Ishikawa (cell line): Measurements from ENCODE around the gene TSLP.

ENCODE experiments used
- CEBPB ChIP-seq: IDR thresholded peaks from 2 replicates; pipeline ENCODE4 v1.6.1; 2012
- CREB1 ChIP-seq: IDR thresholded peaks from 2 replicates; pipeline ENCODE4 v1.6.1; 2012; ENCODE audit warnings: low read depth
- EGR1 ChIP-seq: IDR thresholded peaks from 2 replicates; pipeline ENCODE4 v1.6.1; 2012
- EP300 ChIP-seq: IDR thresholded peaks from 2 replicates; pipeline ENCODE4 v1.6.1; 2012; ENCODE audit warnings: borderline replicate concordance
- FOXM1 ChIP-seq: IDR thresholded peaks from 2 replicates; pipeline ENCODE4 v1.6.1; 2012; ENCODE audit warnings: low read depth, borderline replicate concordance
- NFIC ChIP-seq: IDR thresholded peaks from 2 replicates; pipeline ENCODE4 v1.6.1; 2012
- RAD21 ChIP-seq: IDR thresholded peaks from 2 replicates; pipeline ENCODE4 v1.6.1; 2012; ENCODE audit warnings: low read depth
- TAF1 ChIP-seq: IDR thresholded peaks from 2 replicates; pipeline ENCODE4 v1.6.1; 2012; ENCODE audit warnings: low read depth, mild to moderate bottlenecking
- TCF12 ChIP-seq: IDR thresholded peaks from 2 replicates; pipeline ENCODE4 v1.6.1; 2012; ENCODE audit warnings: low read depth
- TEAD4 ChIP-seq: IDR thresholded peaks from 2 replicates; pipeline ENCODE4 v1.6.1; 2012
- YY1 ChIP-seq: IDR thresholded peaks from 2 replicates; pipeline ENCODE4 v1.6.1; 2012; ENCODE audit warnings: low read depth
- ZBTB7A ChIP-seq: IDR thresholded peaks from 2 replicates; pipeline ENCODE4 v1.6.1; 2012; ENCODE audit warnings: low read depth
- TF ChIP-seq, protein P1 (sequence below): IDR thresholded peaks from 2 replicates; pipeline ENCODE4 v1.6.1; 2012
- TF ChIP-seq, protein P2 (sequence below): IDR thresholded peaks from 2 replicates; pipeline ENCODE4 v1.6.1; 2012
- TF ChIP-seq, protein P3 (sequence below): IDR thresholded peaks from 2 replicates; pipeline ENCODE4 v1.6.1; 2012; ENCODE audit warnings: low read depth, mild to moderate bottlenecking

TSLP gene

GRCh38 chr5:111061618-111062017, 9.9 kb upstream of the TSLP start:
- TF ChIP-seq, protein P1, sequence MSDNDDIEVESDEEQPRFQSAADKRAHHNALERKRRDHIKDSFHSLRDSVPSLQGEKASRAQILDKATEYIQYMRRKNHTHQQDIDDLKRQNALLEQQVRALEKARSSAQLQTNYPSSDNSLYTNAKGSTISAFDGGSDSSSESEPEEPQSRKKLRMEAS: no peak

- TF ChIP-seq EP300 (no peak), RAD21 (peak; percentile 46)
Observed at GRCh38 chr5:111063709-111064322, 7.7 kb upstream of the TSLP start.

DNA sequence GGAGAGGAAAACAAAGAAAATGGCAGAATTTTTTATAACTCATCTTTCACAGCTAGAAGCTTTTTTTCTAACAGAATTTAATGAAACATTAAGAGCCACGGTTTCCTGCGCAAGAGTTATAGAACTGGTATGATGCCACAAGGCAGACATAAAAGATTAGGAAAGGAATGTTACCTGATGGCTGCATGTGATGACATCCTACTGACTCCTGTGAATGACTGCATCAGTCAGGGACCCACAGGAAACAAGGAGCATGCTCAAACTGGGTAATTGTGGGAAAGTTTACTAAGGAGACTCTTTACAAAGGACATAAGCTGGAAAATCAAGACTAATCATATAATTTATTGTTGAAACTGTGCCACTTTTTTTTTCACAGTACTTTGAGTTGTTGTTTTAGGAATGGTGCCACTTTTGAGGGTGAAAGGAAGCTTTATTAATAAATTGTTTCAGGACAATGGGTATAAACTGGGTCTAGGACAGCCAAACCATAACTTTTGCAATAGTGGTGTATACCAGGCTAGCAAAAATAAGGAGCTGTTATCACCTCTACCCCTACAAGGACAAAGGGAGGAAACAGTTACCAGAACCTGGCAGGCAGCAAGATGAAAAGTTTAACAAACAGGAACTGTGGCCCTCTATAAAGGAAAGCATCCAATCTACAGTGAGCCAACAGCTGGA, 5.1 kb upstream of the TSLP start:
- no peak for TF ChIP-seq TEAD4

GRCh38 chr5:111068213-111068612, 3.3 kb upstream of the TSLP start:
- TF ChIP-seq, protein P1: no peak
- no peak for TF ChIP-seq TCF12
- TF ChIP-seq EGR1: no peak
- TF ChIP-seq FOXM1: no peak
- TF ChIP-seq ZBTB7A: no peak
- TF ChIP-seq TAF1: no peak
- TF ChIP-seq TEAD4: no peak
- TF ChIP-seq RAD21: no peak
- TF ChIP-seq EP300: no peak
- TF ChIP-seq, protein P2, sequence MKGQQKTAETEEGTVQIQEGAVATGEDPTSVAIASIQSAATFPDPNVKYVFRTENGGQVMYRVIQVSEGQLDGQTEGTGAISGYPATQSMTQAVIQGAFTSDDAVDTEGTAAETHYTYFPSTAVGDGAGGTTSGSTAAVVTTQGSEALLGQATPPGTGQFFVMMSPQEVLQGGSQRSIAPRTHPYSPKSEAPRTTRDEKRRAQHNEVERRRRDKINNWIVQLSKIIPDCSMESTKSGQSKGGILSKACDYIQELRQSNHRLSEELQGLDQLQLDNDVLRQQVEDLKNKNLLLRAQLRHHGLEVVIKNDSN: no peak
- no peak for TF ChIP-seq NFIC
- TF ChIP-seq CEBPB: no peak
- TF ChIP-seq YY1: no peak
- TF ChIP-seq, protein P3, sequence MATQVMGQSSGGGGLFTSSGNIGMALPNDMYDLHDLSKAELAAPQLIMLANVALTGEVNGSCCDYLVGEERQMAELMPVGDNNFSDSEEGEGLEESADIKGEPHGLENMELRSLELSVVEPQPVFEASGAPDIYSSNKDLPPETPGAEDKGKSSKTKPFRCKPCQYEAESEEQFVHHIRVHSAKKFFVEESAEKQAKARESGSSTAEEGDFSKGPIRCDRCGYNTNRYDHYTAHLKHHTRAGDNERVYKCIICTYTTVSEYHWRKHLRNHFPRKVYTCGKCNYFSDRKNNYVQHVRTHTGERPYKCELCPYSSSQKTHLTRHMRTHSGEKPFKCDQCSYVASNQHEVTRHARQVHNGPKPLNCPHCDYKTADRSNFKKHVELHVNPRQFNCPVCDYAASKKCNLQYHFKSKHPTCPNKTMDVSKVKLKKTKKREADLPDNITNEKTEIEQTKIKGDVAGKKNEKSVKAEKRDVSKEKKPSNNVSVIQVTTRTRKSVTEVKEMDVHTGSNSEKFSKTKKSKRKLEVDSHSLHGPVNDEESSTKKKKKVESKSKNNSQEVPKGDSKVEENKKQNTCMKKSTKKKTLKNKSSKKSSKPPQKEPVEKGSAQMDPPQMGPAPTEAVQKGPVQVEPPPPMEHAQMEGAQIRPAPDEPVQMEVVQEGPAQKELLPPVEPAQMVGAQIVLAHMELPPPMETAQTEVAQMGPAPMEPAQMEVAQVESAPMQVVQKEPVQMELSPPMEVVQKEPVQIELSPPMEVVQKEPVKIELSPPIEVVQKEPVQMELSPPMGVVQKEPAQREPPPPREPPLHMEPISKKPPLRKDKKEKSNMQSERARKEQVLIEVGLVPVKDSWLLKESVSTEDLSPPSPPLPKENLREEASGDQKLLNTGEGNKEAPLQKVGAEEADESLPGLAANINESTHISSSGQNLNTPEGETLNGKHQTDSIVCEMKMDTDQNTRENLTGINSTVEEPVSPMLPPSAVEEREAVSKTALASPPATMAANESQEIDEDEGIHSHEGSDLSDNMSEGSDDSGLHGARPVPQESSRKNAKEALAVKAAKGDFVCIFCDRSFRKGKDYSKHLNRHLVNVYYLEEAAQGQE: no peak
- TF ChIP-seq CREB1: no peak

DNA sequence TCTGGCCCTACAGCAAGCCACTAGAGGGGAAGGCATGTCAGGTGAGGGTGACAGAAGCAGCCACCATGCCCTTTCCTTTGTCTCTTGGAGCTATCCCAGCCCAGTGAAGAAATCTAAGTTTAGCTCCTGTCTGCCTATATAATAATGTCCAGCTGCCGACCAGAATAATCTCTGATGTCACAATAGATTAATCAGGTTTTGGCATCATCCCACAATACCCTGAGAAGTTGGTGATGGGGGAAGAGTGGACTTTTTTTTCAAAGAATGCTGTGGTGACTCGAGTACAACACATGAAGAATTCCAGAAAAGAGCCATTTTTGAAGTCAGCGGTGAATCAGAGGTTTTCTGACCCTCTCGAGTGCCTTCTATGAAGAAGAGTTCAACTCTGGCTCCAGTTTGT, 1.7 kb upstream of the TSLP start:
- TF ChIP-seq TCF12: no peak
- no peak for TF ChIP-seq EGR1
- TF ChIP-seq TEAD4: no peak
- TF ChIP-seq YY1: no peak
- TF ChIP-seq EP300: no peak
- TF ChIP-seq, protein P2: no peak

DNA sequence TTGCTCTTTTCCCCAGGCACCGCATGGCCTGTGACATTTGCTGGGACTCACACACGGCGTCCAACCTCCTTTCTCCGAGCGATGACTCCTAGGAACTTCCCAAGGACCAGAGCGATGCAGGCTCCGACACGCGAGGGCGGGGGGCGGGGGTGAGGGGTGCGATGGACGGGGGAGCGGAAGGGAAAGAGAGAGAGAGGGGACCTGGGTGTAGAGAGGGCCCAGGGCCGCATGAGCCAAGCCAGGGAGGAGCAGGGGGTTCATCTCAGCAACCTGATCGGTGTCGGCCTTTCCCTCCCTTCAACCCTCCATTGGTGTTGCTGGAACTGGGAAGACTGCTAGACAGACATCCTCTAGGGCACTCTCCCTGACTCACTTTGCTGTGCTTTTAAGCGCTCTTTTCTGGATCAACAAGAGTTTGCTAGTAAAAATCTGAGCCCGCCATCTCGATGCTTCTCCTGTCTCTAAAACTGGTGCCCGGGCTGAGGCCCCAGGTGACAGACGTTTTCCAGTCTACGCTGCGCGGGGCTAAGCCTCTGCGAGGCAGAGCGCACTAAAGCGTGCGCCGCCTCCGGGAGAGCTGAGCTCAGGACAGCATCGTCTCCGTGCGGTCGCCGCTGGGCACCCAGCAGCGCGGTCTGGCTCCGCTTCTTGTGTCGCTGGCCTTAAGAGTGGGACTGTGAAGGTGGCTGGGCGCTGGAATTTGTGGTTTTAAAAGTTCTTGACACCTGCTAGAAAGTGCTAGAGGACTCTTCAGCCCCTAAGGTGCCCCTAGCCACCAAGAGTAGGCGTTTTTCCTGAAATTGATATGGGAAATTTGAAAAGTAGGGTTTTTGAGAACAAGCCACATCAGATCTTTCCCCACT, 1.0 kb upstream of the TSLP start:
- TF ChIP-seq EP300 (no peak), TCF12 (no peak), TAF1 (no peak), EGR1 (no peak), YY1 (no peak), CREB1 (no peak), TEAD4 (no peak), CEBPB (no peak), RAD21 (no peak), NFIC (no peak), ZBTB7A (no peak), FOXM1 (no peak)
- TF ChIP-seq, protein P3: no peak
- TF ChIP-seq, protein P2: no peak
- TF ChIP-seq, protein P1: no peak
